Pancreas (tissue), 10 donors: ENCODE data around the gene LMNTD2. TPM values are rescaled to one million over a fixed set of nuclear protein-coding genes. Genes with fewer than 3 reads are reported as not detected.

Experiments
- ATAC-seq, 4 donors: fragments of 200-7000 bp; cut with Tn5 transposase; one replicate each; pipeline versions ENCODE4 v1.8.0 to v1.9.1; 2020; ENCODE audit warnings: mild to moderate bottlenecking in 4 of 4, moderate library complexity in 4 of 4
- DNase-seq, 6 donors: peaks; one replicate each; pipeline ENCODE4 v3.0.0-alpha.2; 2020
- FAIRE-seq: peaks from 2 replicates; lab custom pipeline; 2012; peaks lifted over from hg19 to GRCh38; lab: Jason Lieb, UNC
- H3K27ac ChIP-seq, 4 donors: fragments of 200-600 bp; sonication (generic); 1 replicate in 3 of 4; 2 replicates in 1 of 4; pipeline versions ENCODE4 v1.5.0 to v1.8.0; 2020
- H3K27me3 ChIP-seq, 4 donors: fragments of 200-600 bp; one replicate each; pipeline ENCODE4 v1.8.0; 2021
- H3K36me3 ChIP-seq, 3 donors: fragments of 200-600 bp; sonication (generic) in 1 of 3; one replicate each; pipeline versions ENCODE4 v1.5.0 to v1.8.0; 2020 to 2021
- H3K4me1 ChIP-seq, 3 donors: fragments of 200-600 bp; one replicate each; pipeline ENCODE4 v1.8.0; 2021
- H3K4me3 ChIP-seq, 4 donors: fragments of 200-600 bp; sonication (generic) in 2 of 4; one replicate each; pipeline versions ENCODE4 v1.5.0 to v1.8.0; 2020 to 2021
- H3K9me3 ChIP-seq, 4 donors: fragments of 200-600 bp; one replicate each; pipeline ENCODE4 v1.8.0; 2021
- CTCF ChIP-seq, 4 donors: fragments of 200-600 bp; sonication (generic) in 3 of 4; IDR thresholded peaks; one replicate each; pipeline versions ENCODE4 v1.5.0 to v1.8.0; 2021; ENCODE audit warnings: antibody characterized with exemption in 4 of 4
- WGBS, 2 donors: extraction: QIAGEN DNeasy Blood & Tissue Kit; methylation state at CpG; one replicate each; pipeline ENCODE4 v1.1.7; 2013; 5-methylcytosine and 5-hydroxymethylcytosine counted together
- intact Hi-C, 3 donors: fragments of 100-400 bp; cut with DNase I; formaldehyde crosslinking; loops; one replicate each; pipeline versions ENCODE4 v1.11.1 to v1.14.2; 2022
- polyA plus RNA-seq, 2 donors: library from polyadenylated mRNA; stranded (reverse); fragments of 200-250 nt; gene quantifications; one replicate each; pipeline ENCODE4 v1.2.3, GENCODE V29; 2013
- total RNA-seq, 6 donors: library from RNA; stranded (reverse); fragmentation: NEBNext Ultra II Directional in 4 of 6; extraction: Animal tissue kit (Norgen Biotek cat#: 25700) in 4 of 6; gene quantifications; one replicate each; pipeline versions ENCODE4 v1.2.1 to v1.2.4, GENCODE V29; 2021 to 2023
- donor health status: healthy with polysubstance abuse.
- donor health status: DM: no; HTN: no; CAD: no; lungs with moderate emphysema.
- donor health status: DM: no; HTN: no; CAD: no.
- donor health status: control.
- donor health status: control.
- donor health status: Bipolar disorder and iron deficiency.
- donor health status: DM: yes; HTN: yes; CAD: no.
- donor health status: DM: no; HTN: no; CAD: no.
- donor health status: DM: no; HTN: no; CAD: no.
- donor health status: DM: yes; HTN: yes; CAD: no.

Gene LMNTD2
- total and polyA plus RNA-seq, 8 donors = 2.7 to 24.2 (median 5.9) TPM

GRCh38 chr11:561148-562003, 838 bp upstream of the LMNTD2 start:
- ATAC-seq (peak; percentile 56 to 76 (median 66)), DNase-seq (peak; percentile 80 to 92 (median 84)), FAIRE-seq (no peak)
- Histone ChIP-seq H3K4me3 (peak overlapping the region; percentile 71 to 98 (median 95)), H3K9me3 (no peaks in the 10 kb centered on the region), H3K27ac (peak overlapping the region; percentile 84 to 99 (median 94)), H3K4me1 (peaks cover 0 to 11% (median 9%) of the 10 kb centered on the region in 3 donors), H3K27me3 (no peaks in the 10 kb centered on the region), H3K36me3 (no peaks in the 10 kb centered on the region)
- 4 to 7% methylated on average over 46 to 67 of the region's 67 CpGs for WGBS, 2 donors
- no peak for TF ChIP-seq CTCF (IDR thresholded peaks at IDR 0.05)
- intact Hi-C loops = no loop called here

- Histone ChIP-seq H3K4me3 (peak overlapping the region; percentile 16 to 98 (median 74)), H3K27ac (peak overlapping the region; percentile 90 to 99 (median 96)), H3K9me3 (no peaks in the 10 kb centered on the region), H3K27me3 (no peaks in the 10 kb centered on the region), H3K4me1 (peaks cover 0 to 11% (median 9%) of the 10 kb centered on the region in 3 donors), H3K36me3 (no peaks in the 10 kb centered on the region)
- ATAC-seq (peak; percentile 0 to 7 (median 3)), DNase-seq (peak in 4 of 6 donors; percentile 65 to 79 (median 69)), FAIRE-seq (no peak)
- WGBS, 2 donors = 42 to 48% methylated on average over 18 of the region's 18 CpGs
- TF ChIP-seq CTCF (IDR thresholded peaks at IDR 0.05) = no peak
- intact Hi-C loops = loop anchor here in 2 of 3 donors (5.0 to 10.0 kb wide), 2 partner anchors 162 to 165 kb away; no protein-coding TSS in a partner anchor
These were observed 730 bp downstream of the LMNTD2 start for GRCh38 chr11:559712-560304.

- FAIRE-seq (no peak), DNase-seq (peak in 2 of 6 donors; percentile 62 to 79), ATAC-seq (no peak)
- Histone ChIP-seq H3K27me3 (no peaks in the 10 kb centered on the region), H3K4me3 (no peak overlapping the region), H3K27ac (peak overlapping the region; percentile 90 to 99 (median 96)), H3K9me3 (no peaks in the 10 kb centered on the region), H3K36me3 (no peaks in the 10 kb centered on the region), H3K4me1 (peaks cover 0 to 16% (median 16%) of the 10 kb centered on the region in 3 donors)
- no peak for TF ChIP-seq CTCF (IDR thresholded peaks at IDR 0.05)
- intact Hi-C loops = loop anchor here in 2 of 3 donors (5.0 to 10.0 kb wide), 2 partner anchors 163 to 166 kb away; no protein-coding TSS in a partner anchor
- 76 to 83% methylated on average over 15 of the region's 15 CpGs for WGBS, 2 donors
These were observed 1.4 kb downstream of the LMNTD2 start for GRCh38 chr11:559020-559620.

- H3K36me3 ChIP-seq = no peaks in the 10 kb centered on the region
- peaks cover 0 to 19% (median 17%) of the 10 kb centered on the region in 3 donors for H3K4me1 ChIP-seq
- no peak overlapping the region for H3K27ac ChIP-seq
- H3K27me3 ChIP-seq = no peaks in the 10 kb centered on the region
- DNase-seq = peak in 2 of 6 donors; percentile 49 to 74
- WGBS, 2 donors = 89% methylated on average over 20 of the region's 20 CpGs
- H3K9me3 ChIP-seq = no peaks in the 10 kb centered on the region
- FAIRE-seq = no peak
- no peak for TF ChIP-seq CTCF (IDR thresholded peaks at IDR 0.05)
- intact Hi-C loops = loop anchor here in 2 of 3 donors (5.0 to 10.0 kb wide), 2 partner anchors 164 to 166 kb away; no protein-coding TSS in a partner anchor
- no peak for ATAC-seq
- H3K4me3 ChIP-seq = no peak overlapping the region
These were observed 2.0 kb downstream of the LMNTD2 start for GRCh38 chr11:558503-558902.
